Trophoblast cell (in vitro differentiated cells and primary cell): ENCODE measurements around the gene PEF1.

ENCODE experiments used
- DNase-seq, 2 donors: peaks; one replicate each; pipeline ENCODE4 v3.0.0-alpha.2; 2016
- H2AFZ ChIP-seq: 2 replicates; pipeline ENCODE4 v1.6.1; 2013; ENCODE audit warnings: low read length, moderate library complexity, mild to moderate bottlenecking; ENCODE audit not compliant: insufficient read depth, poor library complexity
- H2AK5ac ChIP-seq: 2 replicates; pipeline ENCODE4 v1.6.1; 2013; ENCODE audit warnings: mild to moderate bottlenecking, low read length
- H2BK120ac ChIP-seq: 2 replicates; pipeline ENCODE4 v1.6.1; 2013; ENCODE audit warnings: low read length, mild to moderate bottlenecking, moderate library complexity; ENCODE audit not compliant: insufficient read depth, poor library complexity
- H2BK12ac ChIP-seq: 2 replicates; pipeline ENCODE4 v1.6.1; 2013; ENCODE audit warnings: mild to moderate bottlenecking, low read length, moderate library complexity
- H2BK5ac ChIP-seq: 2 replicates; pipeline ENCODE4 v1.6.1; 2013; ENCODE audit warnings: low read length, low read depth, moderate library complexity, mild to moderate bottlenecking; ENCODE audit not compliant: poor library complexity
- H3K14ac ChIP-seq: 2 replicates; pipeline ENCODE4 v1.6.1; 2013; ENCODE audit warnings: mild to moderate bottlenecking, low read length
- H3K18ac ChIP-seq: 2 replicates; pipeline ENCODE4 v1.6.1; 2013; ENCODE audit warnings: mild to moderate bottlenecking, low read length
- H3K23ac ChIP-seq: 2 replicates; pipeline ENCODE4 v1.6.1; 2013; ENCODE audit warnings: low read length
- H3K27ac ChIP-seq: 2 replicates; pipeline ENCODE4 v1.5.1; 2013; ENCODE audit warnings: low read depth, mild to moderate bottlenecking, inconsistent platforms, low read length, moderate library complexity
- H3K27me3 ChIP-seq: 2 replicates; pipeline ENCODE4 v1.6.1; 2013; ENCODE audit warnings: inconsistent platforms, mild to moderate bottlenecking, low read length, moderate library complexity; ENCODE audit not compliant: insufficient read depth
- H3K36me3 ChIP-seq, 2 experiments: 1 replicate in 1 of 2; 2 replicates in 1 of 2; pipeline ENCODE4 v1.6.1; 2013; ENCODE audit warnings: low read length in 2 of 2, mild to moderate bottlenecking in 2 of 2, moderate library complexity in 1 of 2; ENCODE audit not compliant: insufficient read depth in 2 of 2, control insufficient read depth in 1 of 2
- H3K4ac ChIP-seq: 2 replicates; pipeline ENCODE4 v1.6.1; 2013; ENCODE audit warnings: low read depth, mild to moderate bottlenecking, low read length, moderate library complexity
- H3K4me1 ChIP-seq, 2 experiments: 1 replicate in 1 of 2; 2 replicates in 1 of 2; pipeline ENCODE4 v1.6.1; 2013; ENCODE audit warnings: low read length in 2 of 2, mild to moderate bottlenecking in 2 of 2, moderate library complexity in 1 of 2; ENCODE audit not compliant: insufficient read depth in 2 of 2, control insufficient read depth in 1 of 2
- H3K4me2 ChIP-seq: 2 replicates; pipeline ENCODE4 v1.6.1; 2013; ENCODE audit warnings: inconsistent platforms, mild to moderate bottlenecking, low read length, moderate library complexity
- H3K4me3 ChIP-seq: 2 replicates; pipeline ENCODE4 v1.5.1; 2013; ENCODE audit warnings: mild to moderate bottlenecking, low read depth, low read length, inconsistent platforms
- H3K79me1 ChIP-seq: one replicate; pipeline ENCODE4 v1.6.1; 2013; ENCODE audit warnings: low read length
- H3K79me2 ChIP-seq: 2 replicates; pipeline ENCODE4 v1.6.1; 2013; ENCODE audit warnings: low read length, mild to moderate bottlenecking; ENCODE audit not compliant: control insufficient read depth, insufficient read depth, poor library complexity
- H3K9ac ChIP-seq: 2 replicates; pipeline ENCODE4 v1.6.1; 2013; ENCODE audit warnings: mild to moderate bottlenecking, low read length
- H3K9me3 ChIP-seq: 2 replicates; pipeline ENCODE4 v1.6.1; 2013; ENCODE audit warnings: low read depth, mild to moderate bottlenecking, control low read depth, inconsistent platforms, low read length; ENCODE audit not compliant: insufficient read depth
- H4K12ac ChIP-seq: 2 replicates; pipeline ENCODE4 v1.6.1; 2013; ENCODE audit warnings: low read depth, mild to moderate bottlenecking, low read length, moderate library complexity
- H4K8ac ChIP-seq: 2 replicates; pipeline ENCODE4 v1.6.1; 2013; ENCODE audit warnings: low read depth, mild to moderate bottlenecking, low read length, moderate library complexity
- H4K91ac ChIP-seq: one replicate; pipeline ENCODE4 v1.6.1; 2013; ENCODE audit warnings: low read depth, mild to moderate bottlenecking, low read length, moderate library complexity
- WGBS: extraction: QIAGEN DNeasy Blood & Tissue Kit; methylation state at CpG from one replicate; pipeline ENCODE4 v1.1.7; 2013; ENCODE audit warnings: missing lambda C conversion rate; ENCODE audit not compliant: insufficient read length, insufficient coverage; ENCODE audit errors: extremely low coverage; 5-methylcytosine and 5-hydroxymethylcytosine counted together

The PEF1 gene

DNA sequence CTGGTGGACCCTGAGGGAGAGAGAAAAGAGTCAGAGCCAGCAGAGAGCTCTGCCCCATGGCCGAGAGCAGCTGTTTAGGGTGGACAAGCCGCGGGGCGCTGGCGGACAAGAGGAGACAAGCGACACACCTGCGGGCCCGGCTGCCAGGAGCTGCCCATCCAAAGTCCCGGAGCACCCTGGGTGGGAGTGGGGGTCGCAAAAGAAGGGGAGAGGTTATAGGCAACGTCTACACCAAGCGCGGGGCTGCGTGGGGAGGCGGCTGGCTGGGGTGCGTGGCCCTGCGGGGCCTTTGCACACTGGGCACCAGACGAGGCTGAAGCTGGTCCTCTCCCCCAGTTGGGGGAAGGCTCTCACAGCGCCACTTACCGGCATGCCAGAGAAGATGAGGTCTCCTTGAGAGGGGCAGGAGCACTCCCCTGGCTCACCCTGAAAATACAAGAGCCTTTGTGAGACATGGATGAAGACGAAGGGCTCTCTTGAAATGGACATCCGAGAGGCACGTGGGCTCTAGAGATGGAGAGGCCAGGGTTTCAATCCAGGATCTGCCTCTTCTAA, 35.1 kb upstream of the PEF1 start:
- Histone ChIP-seq H3K27ac (no peak overlapping the region), H2BK12ac (no peak overlapping the region), H3K9me3 (no peaks in the 10 kb centered on the region), H3K4me1 (peaks cover 7 to 10% of the 10 kb centered on the region in 2 experiments), H4K12ac (no peak overlapping the region), H3K18ac (no peak overlapping the region), H3K79me2 (no peaks in the 10 kb centered on the region), H2BK5ac (no peak overlapping the region), H4K91ac (no peak overlapping the region), H3K79me1 (peaks cover 9% of the 10 kb centered on the region), H3K4ac (no peak overlapping the region), H3K9ac (no peak overlapping the region), H3K4me3 (no peak overlapping the region), H3K36me3 (peaks cover 57 to 62% of the 10 kb centered on the region in 2 experiments), H2AFZ (no peak overlapping the region), H3K4me2 (no peak overlapping the region), H2AK5ac (no peak overlapping the region), H3K23ac (no peak overlapping the region), H3K14ac (no peak overlapping the region), H2BK120ac (no peak overlapping the region), H4K8ac (no peak overlapping the region), H3K27me3 (no peaks in the 10 kb centered on the region)
- DNase-seq, result no peak
- WGBS, result no CpG with 5 or more reads among the region's 23 CpGs

DNA sequence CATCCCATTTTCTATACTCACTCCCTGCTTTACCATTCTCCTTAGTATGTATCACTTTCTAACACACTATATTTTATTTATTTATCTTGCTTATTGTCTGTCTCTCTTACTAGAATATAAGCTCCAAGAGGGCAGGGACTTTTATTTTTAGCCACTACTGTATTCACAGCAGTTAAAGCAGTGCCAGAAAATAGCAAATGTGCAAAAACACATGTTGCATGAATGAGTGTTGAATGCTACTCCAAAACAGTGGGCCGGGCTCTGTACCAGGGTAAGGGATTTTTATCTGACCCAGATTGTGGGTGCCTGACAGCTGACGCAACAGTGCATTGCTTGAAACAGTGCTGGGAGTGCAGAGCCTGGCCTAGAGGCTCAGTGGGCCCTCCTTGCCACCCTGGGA, 34.4 kb upstream of the PEF1 start:
- H3K36me3 ChIP-seq, result peaks cover 52 to 56% of the 10 kb centered on the region in 2 experiments
- no peak overlapping the region for H4K8ac ChIP-seq
- H3K4me3 ChIP-seq, result no peak overlapping the region
- no peaks in the 10 kb centered on the region for H3K27me3 ChIP-seq
- no peak for DNase-seq
- peaks cover 4% of the 10 kb centered on the region for H3K79me1 ChIP-seq
- H2AK5ac ChIP-seq, result no peak overlapping the region
- H4K12ac ChIP-seq, result no peak overlapping the region
- no peaks in the 10 kb centered on the region for H3K79me2 ChIP-seq
- H2BK5ac ChIP-seq, result no peak overlapping the region
- no peak overlapping the region for H3K9ac ChIP-seq
- H3K27ac ChIP-seq, result no peak overlapping the region
- H4K91ac ChIP-seq, result no peak overlapping the region
- no peak overlapping the region for H3K23ac ChIP-seq
- H3K4me2 ChIP-seq, result no peak overlapping the region
- H2BK120ac ChIP-seq, result no peak overlapping the region
- H3K18ac ChIP-seq, result no peak overlapping the region
- no peak overlapping the region for H3K4ac ChIP-seq
- H3K14ac ChIP-seq, result no peak overlapping the region
- no peak overlapping the region for H2AFZ ChIP-seq
- H3K4me1 ChIP-seq, result peaks cover 7 to 13% of the 10 kb centered on the region in 2 experiments
- no CpG with 5 or more reads among the region's 2 CpGs for WGBS
- no peaks in the 10 kb centered on the region for H3K9me3 ChIP-seq
- no peak overlapping the region for H2BK12ac ChIP-seq

DNA sequence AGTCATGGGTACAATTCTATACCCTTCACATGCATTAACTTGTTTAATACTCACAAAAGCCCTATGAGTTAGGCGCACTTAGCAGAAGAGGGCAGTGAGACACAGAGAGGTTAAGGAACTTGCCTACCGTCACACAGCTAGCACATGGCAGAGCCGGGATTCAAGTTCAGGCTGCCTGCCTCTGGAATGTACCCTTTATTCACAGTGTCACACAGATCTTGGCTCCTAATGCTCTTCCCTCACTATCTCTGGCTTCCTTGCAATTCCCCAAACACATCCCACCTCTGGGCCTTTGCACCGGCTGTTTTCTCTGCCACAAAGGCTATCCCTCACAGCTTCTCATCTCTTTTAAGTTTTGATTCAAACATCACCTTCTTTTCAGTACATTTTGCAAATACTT, 34.0 kb upstream of the PEF1 start:
- H2AFZ ChIP-seq, result no peak overlapping the region
- no peak overlapping the region for H2AK5ac ChIP-seq
- no peak overlapping the region for H3K4ac ChIP-seq
- no peak overlapping the region for H2BK5ac ChIP-seq
- no peak overlapping the region for H2BK120ac ChIP-seq
- peaks cover 2% of the 10 kb centered on the region for H3K79me1 ChIP-seq
- peaks cover 50 to 56% of the 10 kb centered on the region in 2 experiments for H3K36me3 ChIP-seq
- H3K4me1 ChIP-seq, result peaks cover 7 to 13% of the 10 kb centered on the region in 2 experiments
- H3K9ac ChIP-seq, result no peak overlapping the region
- H4K91ac ChIP-seq, result no peak overlapping the region
- no peak overlapping the region for H3K18ac ChIP-seq
- H3K23ac ChIP-seq, result no peak overlapping the region
- H2BK12ac ChIP-seq, result no peak overlapping the region
- no peaks in the 10 kb centered on the region for H3K27me3 ChIP-seq
- H4K12ac ChIP-seq, result no peak overlapping the region
- no peak overlapping the region for H3K4me3 ChIP-seq
- H3K27ac ChIP-seq, result no peak overlapping the region
- no peak overlapping the region for H3K4me2 ChIP-seq
- no peak overlapping the region for H3K14ac ChIP-seq
- H3K79me2 ChIP-seq, result no peaks in the 10 kb centered on the region
- no peak overlapping the region for H4K8ac ChIP-seq
- WGBS, result no CpG with 5 or more reads among the region's 4 CpGs
- H3K9me3 ChIP-seq, result no peaks in the 10 kb centered on the region
- no peak for DNase-seq

DNA sequence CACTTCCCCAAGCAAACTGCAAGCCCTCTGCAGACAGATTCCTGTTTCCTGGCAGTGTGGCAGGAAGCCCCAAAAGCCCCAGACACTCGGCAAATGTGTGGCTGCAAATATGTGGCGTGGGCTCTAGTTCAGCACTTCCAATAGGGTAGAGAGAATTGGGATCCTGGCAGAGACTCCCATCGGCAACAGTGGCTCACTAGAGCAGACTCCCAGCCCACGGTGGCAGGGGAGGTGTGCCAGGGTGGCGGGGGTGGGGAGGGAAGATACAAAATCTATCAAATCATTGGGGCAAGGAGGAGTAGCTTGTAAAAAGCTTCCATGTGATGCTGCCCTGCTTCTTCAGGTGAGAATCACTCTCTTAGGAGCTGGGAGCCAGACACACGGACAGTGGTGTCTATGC, 33.3 kb upstream of the PEF1 start:
- no peak overlapping the region for H4K12ac ChIP-seq
- H3K9me3 ChIP-seq, result no peaks in the 10 kb centered on the region
- H2AK5ac ChIP-seq, result no peak overlapping the region
- no peak overlapping the region for H2BK5ac ChIP-seq
- no peak overlapping the region for H3K27ac ChIP-seq
- H3K4me2 ChIP-seq, result no peak overlapping the region
- no peak overlapping the region for H4K91ac ChIP-seq
- no peaks in the 10 kb centered on the region for H3K79me2 ChIP-seq
- no peak overlapping the region for H2BK12ac ChIP-seq
- H3K9ac ChIP-seq, result no peak overlapping the region
- no peak overlapping the region for H3K23ac ChIP-seq
- peaks cover 46 to 51% of the 10 kb centered on the region in 2 experiments for H3K36me3 ChIP-seq
- no peak overlapping the region for H2AFZ ChIP-seq
- H4K8ac ChIP-seq, result no peak overlapping the region
- DNase-seq, result no peak
- H3K18ac ChIP-seq, result no peak overlapping the region
- H3K4ac ChIP-seq, result no peak overlapping the region
- no peaks in the 10 kb centered on the region for H3K27me3 ChIP-seq
- peaks cover 2% of the 10 kb centered on the region for H3K79me1 ChIP-seq
- no peak overlapping the region for H2BK120ac ChIP-seq
- no peak overlapping the region for H3K14ac ChIP-seq
- H3K4me1 ChIP-seq, result peaks cover 7 to 13% of the 10 kb centered on the region in 2 experiments
- WGBS, result no CpG with 5 or more reads among the region's 6 CpGs
- no peak overlapping the region for H3K4me3 ChIP-seq
